Panc1 (cell line): ENCODE measurements around the gene PRAMEF17.
"Not testable (repeated sequence)": the region's sequence is repeated elsewhere in the genome, so short reads cannot be mapped to it uniquely, and the experiment has no call there.

Source experiments
- POLR2AphosphoS5 ChIP-seq: IDR thresholded peaks from 2 replicates; pipeline ENCODE4 v1.6.1; 2012; ENCODE audit warnings: mild to moderate bottlenecking, low read depth, low read length, moderate library complexity
- TF ChIP-seq, protein P1 (sequence below): fragments of 450-650 bp; IDR thresholded peaks from 2 replicates; pipeline ENCODE4 v1.5.1; 2017; ENCODE audit warnings: mild to moderate bottlenecking
- TF ChIP-seq, protein P2 (sequence below), 2 experiments: IDR thresholded peaks; 2 replicates each; pipeline ENCODE4 v1.6.1; 2011 to 2012; ENCODE audit warnings: low read depth in 2 of 2, control low read depth in 1 of 2, low read length in 1 of 2, mild to moderate bottlenecking in 1 of 2, moderate library complexity in 1 of 2; ENCODE audit not compliant: insufficient read depth in 1 of 2

DNA sequence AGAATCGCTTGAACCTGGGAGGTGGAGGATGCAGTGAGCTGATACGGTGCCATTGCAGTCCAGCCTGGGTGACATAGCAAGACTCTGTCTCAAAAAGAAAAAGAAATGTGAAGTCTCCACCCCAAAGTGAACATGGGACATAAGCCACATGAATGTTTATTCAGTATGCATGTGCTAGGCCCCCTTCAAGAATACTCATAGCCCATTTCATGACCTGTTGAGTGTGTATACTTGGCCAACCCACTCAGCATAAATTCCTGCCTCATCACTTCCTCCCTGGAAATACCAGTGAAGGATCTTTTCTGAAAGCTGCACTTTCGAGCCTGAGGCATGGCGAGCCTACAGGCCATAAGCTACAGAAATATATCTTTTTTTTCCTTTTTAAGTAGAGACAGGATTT, 24.5 kb upstream of the PRAMEF17 start:
- not testable (repeated sequence) for TF ChIP-seq POLR2AphosphoS5
- TF ChIP-seq, protein P1, sequence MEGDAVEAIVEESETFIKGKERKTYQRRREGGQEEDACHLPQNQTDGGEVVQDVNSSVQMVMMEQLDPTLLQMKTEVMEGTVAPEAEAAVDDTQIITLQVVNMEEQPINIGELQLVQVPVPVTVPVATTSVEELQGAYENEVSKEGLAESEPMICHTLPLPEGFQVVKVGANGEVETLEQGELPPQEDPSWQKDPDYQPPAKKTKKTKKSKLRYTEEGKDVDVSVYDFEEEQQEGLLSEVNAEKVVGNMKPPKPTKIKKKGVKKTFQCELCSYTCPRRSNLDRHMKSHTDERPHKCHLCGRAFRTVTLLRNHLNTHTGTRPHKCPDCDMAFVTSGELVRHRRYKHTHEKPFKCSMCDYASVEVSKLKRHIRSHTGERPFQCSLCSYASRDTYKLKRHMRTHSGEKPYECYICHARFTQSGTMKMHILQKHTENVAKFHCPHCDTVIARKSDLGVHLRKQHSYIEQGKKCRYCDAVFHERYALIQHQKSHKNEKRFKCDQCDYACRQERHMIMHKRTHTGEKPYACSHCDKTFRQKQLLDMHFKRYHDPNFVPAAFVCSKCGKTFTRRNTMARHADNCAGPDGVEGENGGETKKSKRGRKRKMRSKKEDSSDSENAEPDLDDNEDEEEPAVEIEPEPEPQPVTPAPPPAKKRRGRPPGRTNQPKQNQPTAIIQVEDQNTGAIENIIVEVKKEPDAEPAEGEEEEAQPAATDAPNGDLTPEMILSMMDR = not testable (repeated sequence)
- TF ChIP-seq, protein P2, sequence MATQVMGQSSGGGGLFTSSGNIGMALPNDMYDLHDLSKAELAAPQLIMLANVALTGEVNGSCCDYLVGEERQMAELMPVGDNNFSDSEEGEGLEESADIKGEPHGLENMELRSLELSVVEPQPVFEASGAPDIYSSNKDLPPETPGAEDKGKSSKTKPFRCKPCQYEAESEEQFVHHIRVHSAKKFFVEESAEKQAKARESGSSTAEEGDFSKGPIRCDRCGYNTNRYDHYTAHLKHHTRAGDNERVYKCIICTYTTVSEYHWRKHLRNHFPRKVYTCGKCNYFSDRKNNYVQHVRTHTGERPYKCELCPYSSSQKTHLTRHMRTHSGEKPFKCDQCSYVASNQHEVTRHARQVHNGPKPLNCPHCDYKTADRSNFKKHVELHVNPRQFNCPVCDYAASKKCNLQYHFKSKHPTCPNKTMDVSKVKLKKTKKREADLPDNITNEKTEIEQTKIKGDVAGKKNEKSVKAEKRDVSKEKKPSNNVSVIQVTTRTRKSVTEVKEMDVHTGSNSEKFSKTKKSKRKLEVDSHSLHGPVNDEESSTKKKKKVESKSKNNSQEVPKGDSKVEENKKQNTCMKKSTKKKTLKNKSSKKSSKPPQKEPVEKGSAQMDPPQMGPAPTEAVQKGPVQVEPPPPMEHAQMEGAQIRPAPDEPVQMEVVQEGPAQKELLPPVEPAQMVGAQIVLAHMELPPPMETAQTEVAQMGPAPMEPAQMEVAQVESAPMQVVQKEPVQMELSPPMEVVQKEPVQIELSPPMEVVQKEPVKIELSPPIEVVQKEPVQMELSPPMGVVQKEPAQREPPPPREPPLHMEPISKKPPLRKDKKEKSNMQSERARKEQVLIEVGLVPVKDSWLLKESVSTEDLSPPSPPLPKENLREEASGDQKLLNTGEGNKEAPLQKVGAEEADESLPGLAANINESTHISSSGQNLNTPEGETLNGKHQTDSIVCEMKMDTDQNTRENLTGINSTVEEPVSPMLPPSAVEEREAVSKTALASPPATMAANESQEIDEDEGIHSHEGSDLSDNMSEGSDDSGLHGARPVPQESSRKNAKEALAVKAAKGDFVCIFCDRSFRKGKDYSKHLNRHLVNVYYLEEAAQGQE (IDR thresholded peaks at IDR 0.05; ENCODE audit: insufficient read depth in 1 of 2, low read depth in 2 of 2, low read length in 1 of 2) = not testable (repeated sequence)
